RWPE2 (cell line): Measurements from ENCODE around the gene DNMT3A.

Experiments
- ATAC-seq: fragments of 200-7000 bp; cut with Tn5 transposase; 3 replicates; pipeline ENCODE4 v1.9.1; 2021; ENCODE audit warnings: low read depth
- DNase-seq: peaks from one replicate; pipeline ENCODE4 v3.0.0-alpha.2; 2020; ENCODE audit warnings: low spot score
- H3K27ac ChIP-seq: fragments of 450-650 bp; 2 replicates; pipeline ENCODE4 v1.5.1; 2017; ENCODE audit warnings: mild to moderate bottlenecking; ENCODE audit not compliant: poor library complexity, severe bottlenecking
- H3K27me3 ChIP-seq: fragments of 250-450 bp; sonication (Bioruptor Pico); 2 replicates; pipeline ENCODE4 v1.5.1; 2021; ENCODE audit warnings: mild to moderate bottlenecking, moderate library complexity; ENCODE audit not compliant: insufficient read depth, poor library complexity, severe bottlenecking
- H3K36me3 ChIP-seq: fragments of 250-450 bp; sonication (Bioruptor Pico); 2 replicates; pipeline ENCODE4 v1.5.1; 2020; ENCODE audit warnings: low read depth, mild to moderate bottlenecking, moderate library complexity
- H3K4me1 ChIP-seq: fragments of 250-450 bp; sonication (Bioruptor Pico); 2 replicates; pipeline ENCODE4 v1.5.1; 2021; ENCODE audit warnings: mild to moderate bottlenecking, moderate library complexity; ENCODE audit not compliant: insufficient read depth, poor library complexity, severe bottlenecking
- H3K4me3 ChIP-seq: fragments of 250-450 bp; sonication (Bioruptor Pico); 2 replicates; pipeline ENCODE4 v1.5.1; 2021; ENCODE audit warnings: mild to moderate bottlenecking, moderate library complexity; ENCODE audit not compliant: severe bottlenecking
- H3K9me3 ChIP-seq: fragments of 250-450 bp; sonication (Bioruptor Pico); 2 replicates; pipeline ENCODE4 v1.5.1; 2021; ENCODE audit warnings: mild to moderate bottlenecking, moderate library complexity; ENCODE audit not compliant: severe bottlenecking
- TF ChIP-seq, protein P1 (sequence below): fragments of 450-650 bp; IDR thresholded peaks from one replicate; pipeline ENCODE4 v1.5.1; 2017; ENCODE audit warnings: mild to moderate bottlenecking, moderate library complexity; ENCODE audit not compliant: poor library complexity, severe bottlenecking

DNMT3A gene

DNA sequence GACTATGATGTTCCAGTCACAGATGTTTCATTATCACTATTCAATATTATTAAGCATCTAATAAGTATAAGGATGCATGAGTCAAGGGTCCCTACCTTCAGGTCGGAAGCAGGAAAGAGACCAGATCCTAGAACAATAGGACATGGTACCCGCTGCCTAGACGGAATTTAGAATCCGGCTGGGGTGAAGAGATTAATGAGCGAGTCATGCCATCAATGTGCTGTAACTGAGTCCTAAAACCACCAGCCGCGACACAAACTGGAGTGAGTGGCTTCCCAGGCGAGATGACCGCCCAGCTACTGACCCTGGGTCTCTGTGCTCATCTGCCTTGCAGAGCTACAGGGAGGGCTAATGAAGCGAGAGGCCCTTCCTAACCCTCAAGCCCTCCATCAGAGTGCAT lies 73.6 kb downstream of the DNMT3A start:
- H3K4me1 ChIP-seq = no peaks in the 10 kb centered on the region
- H3K27me3 ChIP-seq = no peaks in the 10 kb centered on the region
- H3K9me3 ChIP-seq = no peaks in the 10 kb centered on the region
- no peak overlapping the region for H3K27ac ChIP-seq
- DNase-seq (no peak), ATAC-seq (no peak)
- H3K4me3 ChIP-seq = no peak overlapping the region
- H3K36me3 ChIP-seq = no peaks in the 10 kb centered on the region
- TF ChIP-seq, protein P1, sequence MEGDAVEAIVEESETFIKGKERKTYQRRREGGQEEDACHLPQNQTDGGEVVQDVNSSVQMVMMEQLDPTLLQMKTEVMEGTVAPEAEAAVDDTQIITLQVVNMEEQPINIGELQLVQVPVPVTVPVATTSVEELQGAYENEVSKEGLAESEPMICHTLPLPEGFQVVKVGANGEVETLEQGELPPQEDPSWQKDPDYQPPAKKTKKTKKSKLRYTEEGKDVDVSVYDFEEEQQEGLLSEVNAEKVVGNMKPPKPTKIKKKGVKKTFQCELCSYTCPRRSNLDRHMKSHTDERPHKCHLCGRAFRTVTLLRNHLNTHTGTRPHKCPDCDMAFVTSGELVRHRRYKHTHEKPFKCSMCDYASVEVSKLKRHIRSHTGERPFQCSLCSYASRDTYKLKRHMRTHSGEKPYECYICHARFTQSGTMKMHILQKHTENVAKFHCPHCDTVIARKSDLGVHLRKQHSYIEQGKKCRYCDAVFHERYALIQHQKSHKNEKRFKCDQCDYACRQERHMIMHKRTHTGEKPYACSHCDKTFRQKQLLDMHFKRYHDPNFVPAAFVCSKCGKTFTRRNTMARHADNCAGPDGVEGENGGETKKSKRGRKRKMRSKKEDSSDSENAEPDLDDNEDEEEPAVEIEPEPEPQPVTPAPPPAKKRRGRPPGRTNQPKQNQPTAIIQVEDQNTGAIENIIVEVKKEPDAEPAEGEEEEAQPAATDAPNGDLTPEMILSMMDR = no peak

DNA sequence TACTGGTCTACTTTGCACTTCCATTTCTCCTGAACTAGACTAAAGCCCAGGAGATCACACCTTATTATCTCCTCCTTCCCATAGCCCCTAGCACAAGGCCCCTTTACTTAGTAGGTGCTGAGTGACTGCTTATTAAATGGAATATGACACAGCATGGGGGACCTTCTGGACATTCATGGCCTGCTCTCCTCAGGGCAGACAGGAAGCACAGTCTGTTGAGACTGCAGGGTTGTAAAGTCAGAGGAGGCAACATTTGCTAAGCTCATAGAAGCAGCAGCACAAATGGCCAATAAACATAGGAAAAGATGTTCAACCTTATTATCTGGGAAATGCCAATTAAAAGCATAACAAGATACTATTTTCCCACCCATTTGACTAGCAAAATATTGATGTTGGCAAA lies 75.3 kb downstream of the DNMT3A start:
- ATAC-seq = no peak
- H3K4me1 ChIP-seq = no peaks in the 10 kb centered on the region
- no peak overlapping the region for H3K27ac ChIP-seq
- H3K27me3 ChIP-seq = no peaks in the 10 kb centered on the region
- DNase-seq = no peak
- TF ChIP-seq, protein P1 = no peak
- H3K9me3 ChIP-seq = no peaks in the 10 kb centered on the region
- H3K4me3 ChIP-seq = no peak overlapping the region
- no peaks in the 10 kb centered on the region for H3K36me3 ChIP-seq

DNA sequence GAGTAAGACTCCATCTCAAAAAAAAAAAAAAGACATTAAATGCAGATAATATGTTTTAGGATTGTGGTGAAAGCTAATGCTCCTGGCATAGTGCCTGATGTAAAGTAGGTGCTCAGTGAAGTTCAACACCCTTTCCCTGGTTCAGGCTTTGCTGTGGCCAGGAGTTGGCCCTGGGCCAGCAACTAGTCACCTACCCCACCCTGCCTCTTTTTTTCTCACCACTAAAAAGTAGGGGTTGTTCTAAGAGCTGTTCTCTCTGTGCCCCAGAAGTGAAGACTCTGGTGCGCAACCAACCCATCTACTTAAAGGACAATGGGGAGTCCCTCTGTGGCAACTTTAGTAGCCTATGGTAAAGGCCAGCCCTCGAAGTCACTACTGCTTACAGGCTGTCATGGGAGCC lies 75.9 kb downstream of the DNMT3A start:
- TF ChIP-seq, protein P1 = no peak
- no peaks in the 10 kb centered on the region for H3K9me3 ChIP-seq
- H3K4me1 ChIP-seq = no peaks in the 10 kb centered on the region

DNA sequence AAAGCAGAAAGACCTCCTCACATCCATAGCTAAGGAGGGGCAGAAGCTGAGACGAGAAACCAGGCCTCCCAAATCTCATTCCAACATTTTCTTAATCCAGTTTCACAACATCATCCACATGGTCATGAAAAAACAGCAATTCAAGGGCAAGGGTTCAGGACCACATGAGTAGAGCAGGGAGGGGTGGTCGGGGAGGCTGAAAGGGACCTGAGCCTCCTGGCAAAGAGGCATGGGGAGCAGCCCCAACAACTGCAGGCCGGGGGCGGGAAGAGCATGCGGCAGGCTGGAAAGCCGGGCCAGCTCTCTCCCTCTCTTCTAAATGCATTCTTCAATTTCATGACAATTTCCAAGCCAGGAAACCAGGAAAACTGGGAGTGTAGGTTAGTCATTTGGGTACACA lies 76.7 kb downstream of the DNMT3A start:
- Histone ChIP-seq H3K4me1 (no peaks in the 10 kb centered on the region), H3K4me3 (no peak overlapping the region), H3K27me3 (no peaks in the 10 kb centered on the region), H3K27ac (no peak overlapping the region), H3K36me3 (no peaks in the 10 kb centered on the region), H3K9me3 (no peaks in the 10 kb centered on the region)
- TF ChIP-seq, protein P1 = no peak
- ATAC-seq (no peak), DNase-seq (no peak)

More for the DNA sequence above, 75.9 kb downstream of the DNMT3A start:
- ATAC-seq (no peak), DNase-seq (no peak)
- Histone ChIP-seq H3K4me3 (no peak overlapping the region), H3K36me3 (no peaks in the 10 kb centered on the region), H3K27me3 (no peaks in the 10 kb centered on the region), H3K27ac (no peak overlapping the region)

DNA sequence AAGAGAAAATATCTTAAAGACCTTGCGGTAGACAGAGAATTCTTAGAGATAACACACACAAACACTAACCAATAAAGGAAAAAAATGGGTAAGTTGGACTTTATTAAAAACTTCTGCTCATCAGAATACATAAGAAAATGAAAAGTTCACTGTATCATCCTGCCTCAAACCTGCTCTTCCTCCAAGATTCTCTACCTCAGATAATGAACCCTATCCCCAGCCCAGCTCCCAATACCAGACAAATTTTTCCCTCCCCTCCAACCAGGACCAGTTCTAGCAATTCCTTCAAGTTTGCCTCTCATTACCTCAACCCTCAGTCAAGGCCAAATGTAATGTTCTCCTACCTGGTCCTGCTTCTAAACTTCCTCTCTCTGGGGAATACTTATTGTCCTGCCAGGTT lies 79.4 kb downstream of the DNMT3A start:
- Histone ChIP-seq H3K4me1 (no peaks in the 10 kb centered on the region), H3K27ac (no peak overlapping the region), H3K4me3 (no peak overlapping the region), H3K27me3 (no peaks in the 10 kb centered on the region), H3K9me3 (no peaks in the 10 kb centered on the region), H3K36me3 (no peaks in the 10 kb centered on the region)
- ATAC-seq (no peak), DNase-seq (no peak)
- TF ChIP-seq, protein P1 = no peak
